SJCRH30 (cell line): ENCODE results near the gene LIG1. TPM values are rescaled to one million over a fixed set of nuclear protein-coding genes. Genes with fewer than 3 reads are reported as not detected.

Experiments used
- DNase-seq, 2 experiments: peaks; one replicate each; pipeline ENCODE4 v3.0.0-alpha.2; 2015 to 2020
- H3K27ac ChIP-seq: fragments of 250-450 bp; sonication (Bioruptor Pico); 2 replicates; pipeline ENCODE4 v1.5.1; 2020; ENCODE audit warnings: mild to moderate bottlenecking, moderate library complexity
- H3K27me3 ChIP-seq: fragments of 250-450 bp; sonication (Bioruptor Pico); 2 replicates; pipeline ENCODE4 v1.5.1; 2020; ENCODE audit warnings: mild to moderate bottlenecking, moderate library complexity
- H3K36me3 ChIP-seq: fragments of 250-450 bp; sonication (Bioruptor Pico); 2 replicates; pipeline ENCODE4 v1.5.1; 2020; ENCODE audit warnings: mild to moderate bottlenecking, moderate library complexity
- H3K4me1 ChIP-seq: fragments of 250-450 bp; sonication (Bioruptor Pico); 2 replicates; pipeline ENCODE4 v1.5.1; 2020; ENCODE audit warnings: mild to moderate bottlenecking, moderate library complexity
- H3K4me3 ChIP-seq: fragments of 250-450 bp; sonication (Bioruptor Pico); 2 replicates; pipeline ENCODE4 v1.5.1; 2020; ENCODE audit warnings: mild to moderate bottlenecking, moderate library complexity
- H3K9me3 ChIP-seq: fragments of 250-450 bp; sonication (Bioruptor Pico); replicated peaks from 2 replicates; pipeline ENCODE4 v1.5.1; 2020; ENCODE audit warnings: mild to moderate bottlenecking, moderate library complexity
- total RNA-seq: library from RNA; depleted of rRNA; stranded (reverse); fragments of >200 nt; shearing (Covaris generic); gene quantifications from 2 replicates; pipeline ENCODE4 v1.2.3, GENCODE V29; 2014; rRNA removed

The LIG1 gene
- total RNA-seq = 57.0 and 72.7 TPM in 2 replicates

DNA sequence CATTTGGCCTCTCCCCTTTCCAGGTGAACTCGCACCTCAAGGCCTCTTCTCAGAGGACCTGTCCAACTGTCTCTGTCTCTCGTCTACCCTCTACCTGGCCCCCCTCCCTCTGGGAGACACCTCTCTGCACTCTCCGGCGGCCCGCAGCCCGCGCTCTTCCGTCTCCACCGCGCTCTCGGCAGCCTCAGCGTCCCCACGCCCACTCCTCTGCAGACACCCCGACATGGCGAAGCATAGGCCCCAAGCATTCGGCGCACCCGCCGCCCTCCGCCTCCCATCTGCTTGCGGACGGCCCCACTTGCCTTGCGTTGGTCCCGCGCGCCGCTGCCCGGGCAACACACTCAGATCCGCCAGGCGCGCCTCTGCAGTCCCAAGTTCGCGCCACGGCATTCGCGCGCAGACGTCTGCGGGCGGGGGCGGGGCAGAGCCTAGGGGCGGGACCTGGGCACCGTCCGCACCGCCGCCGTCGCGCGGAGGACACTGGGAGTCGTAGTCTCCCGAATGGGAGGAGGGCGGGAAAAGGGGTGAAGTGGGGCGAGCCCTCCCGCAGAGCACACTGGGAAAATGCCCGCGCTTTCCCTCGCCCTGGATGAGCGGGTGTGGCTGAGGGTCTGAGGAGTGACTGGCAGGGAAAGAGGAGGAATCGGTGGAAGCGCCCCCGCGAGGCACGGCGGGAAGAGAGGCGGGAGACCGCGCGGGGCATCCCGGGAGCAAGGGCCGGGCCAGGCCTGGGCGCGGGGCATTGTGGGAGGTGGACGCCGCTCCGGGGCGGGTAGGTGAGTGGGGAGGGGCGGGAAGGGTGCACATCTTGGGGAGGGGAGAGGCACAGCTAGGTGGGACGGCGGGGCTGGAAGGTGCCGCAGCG, at the start of gene LIG1, which contains the start of gene ZSWIM9:
Gene LIG1, minus strand, starts transcription at position 406 of the 865 bp plus-strand sequence. CDS start 4,778 bp downstream, outside the sequence.
Gene ZSWIM9, plus strand, starts transcription at position 742 of the 865 bp plus-strand sequence. CDS start 1,123 bp downstream, outside the sequence.
- DNase-seq = peak; percentile 96
- H3K4me1 ChIP-seq = no peaks in the 10 kb centered on the region
- peak within 1 kb of the TSS; percentile 97 for H3K4me3 ChIP-seq
- H3K27ac ChIP-seq = peak within 1 kb of the TSS; percentile 93
- H3K27me3 ChIP-seq = no peaks in the 10 kb centered on the region
- H3K36me3 ChIP-seq = peaks cover 10% of the 10 kb centered on the region; the same call in 1 of the 2 replicates
- H3K9me3 ChIP-seq = no peaks in the 10 kb centered on the region

DNA sequence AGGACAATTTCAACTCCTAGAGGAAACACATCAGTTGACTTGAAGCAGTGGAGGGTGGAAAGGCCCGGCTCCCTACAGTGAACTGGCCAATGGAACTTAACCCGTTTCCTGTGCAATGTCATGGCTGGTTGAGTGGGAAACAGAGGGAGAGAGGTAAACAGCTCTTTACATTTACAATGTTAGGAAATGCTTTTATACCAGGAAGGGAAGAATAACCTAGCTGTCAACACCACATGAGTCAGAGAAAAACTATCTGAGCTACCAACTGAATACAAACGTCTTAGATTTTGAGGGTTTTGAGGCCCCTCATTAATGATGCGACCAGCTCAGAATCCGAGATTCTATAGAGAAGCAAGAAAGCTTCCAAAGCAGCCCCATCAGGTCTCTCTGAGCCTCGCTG, 48.9 kb upstream of the LIG1 start:
- H3K27ac ChIP-seq = no peak overlapping the region
- no peak overlapping the region for H3K4me3 ChIP-seq
- H3K4me1 ChIP-seq = no peaks in the 10 kb centered on the region
- H3K36me3 ChIP-seq = no peaks in the 10 kb centered on the region
- no peak for DNase-seq
- no peaks in the 10 kb centered on the region for H3K27me3 ChIP-seq
- no peaks in the 10 kb centered on the region for H3K9me3 ChIP-seq

DNA sequence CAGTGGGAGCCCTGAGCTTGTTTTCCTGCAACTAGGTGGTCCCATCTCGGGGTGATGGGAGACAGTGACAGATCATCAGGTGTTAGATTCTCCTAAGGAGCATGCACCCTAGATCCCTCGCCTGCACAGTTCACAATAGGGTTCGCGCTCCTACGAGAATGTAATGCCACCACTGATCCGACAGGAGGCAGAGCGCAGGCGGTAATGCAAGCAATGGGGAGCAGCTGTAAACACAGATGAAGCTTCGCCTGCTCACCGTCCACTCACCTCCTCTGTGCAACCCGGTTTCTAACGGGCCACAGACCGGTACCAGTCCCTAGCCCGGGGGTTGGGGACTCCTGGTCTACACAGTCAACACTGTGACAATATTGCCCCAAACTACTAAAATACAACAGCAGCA, 46.8 kb upstream of the LIG1 start:
- Histone ChIP-seq H3K4me1 (no peaks in the 10 kb centered on the region), H3K36me3 (no peaks in the 10 kb centered on the region), H3K27me3 (no peaks in the 10 kb centered on the region), H3K27ac (no peak overlapping the region), H3K4me3 (no peak overlapping the region), H3K9me3 (no peaks in the 10 kb centered on the region)
- DNase-seq = no peak

DNA sequence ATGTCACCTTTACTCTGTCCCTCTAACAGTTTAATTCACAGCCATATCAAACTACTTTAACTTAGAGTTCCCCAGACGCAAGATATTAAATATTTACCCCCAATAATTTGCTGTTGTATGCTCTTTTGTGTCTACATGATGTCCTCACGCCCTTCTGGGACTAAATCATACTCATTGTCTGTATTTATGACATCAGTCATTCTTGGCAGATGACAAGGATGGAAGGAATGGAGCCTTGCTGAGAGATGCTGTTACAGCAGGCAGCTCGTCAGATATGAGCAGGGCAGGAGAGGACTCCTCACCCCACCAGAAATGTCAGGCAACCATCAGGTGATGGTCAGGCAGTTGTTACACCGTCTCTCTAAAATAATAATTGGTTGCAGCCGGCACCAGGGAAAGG, 43.8 kb upstream of the LIG1 start:
- Histone ChIP-seq H3K27me3 (no peaks in the 10 kb centered on the region), H3K36me3 (no peaks in the 10 kb centered on the region; the same call in 1 of the 2 replicates), H3K27ac (no peak overlapping the region), H3K9me3 (no peaks in the 10 kb centered on the region), H3K4me1 (no peaks in the 10 kb centered on the region), H3K4me3 (no peak overlapping the region)
- DNase-seq = no peak

DNA sequence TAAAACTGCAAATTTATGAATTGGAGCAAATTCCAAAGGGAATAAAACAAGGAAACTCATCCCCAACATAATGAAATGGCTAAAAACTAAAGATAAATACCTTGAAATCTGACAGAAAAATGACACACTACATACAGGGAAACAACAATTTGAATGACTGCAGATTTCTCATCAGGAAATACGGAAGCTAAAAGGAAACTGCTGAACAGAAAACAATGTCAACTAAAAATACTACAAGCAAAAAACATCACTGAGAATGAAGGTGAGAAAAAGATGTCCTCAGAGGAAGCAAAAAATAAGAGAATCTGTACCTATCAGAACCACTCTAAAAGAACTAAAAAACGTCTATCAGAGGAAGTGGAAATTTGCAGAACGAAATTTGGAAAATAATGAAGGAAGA, 39.9 kb upstream of the LIG1 start:
- H3K27me3 ChIP-seq = no peaks in the 10 kb centered on the region
- H3K36me3 ChIP-seq = peaks cover 2% of the 10 kb centered on the region; the same call in 1 of the 2 replicates
- no peak overlapping the region for H3K4me3 ChIP-seq
- DNase-seq = no peak
- H3K4me1 ChIP-seq = no peaks in the 10 kb centered on the region
- no peaks in the 10 kb centered on the region for H3K9me3 ChIP-seq
- H3K27ac ChIP-seq = no peak overlapping the region

DNA sequence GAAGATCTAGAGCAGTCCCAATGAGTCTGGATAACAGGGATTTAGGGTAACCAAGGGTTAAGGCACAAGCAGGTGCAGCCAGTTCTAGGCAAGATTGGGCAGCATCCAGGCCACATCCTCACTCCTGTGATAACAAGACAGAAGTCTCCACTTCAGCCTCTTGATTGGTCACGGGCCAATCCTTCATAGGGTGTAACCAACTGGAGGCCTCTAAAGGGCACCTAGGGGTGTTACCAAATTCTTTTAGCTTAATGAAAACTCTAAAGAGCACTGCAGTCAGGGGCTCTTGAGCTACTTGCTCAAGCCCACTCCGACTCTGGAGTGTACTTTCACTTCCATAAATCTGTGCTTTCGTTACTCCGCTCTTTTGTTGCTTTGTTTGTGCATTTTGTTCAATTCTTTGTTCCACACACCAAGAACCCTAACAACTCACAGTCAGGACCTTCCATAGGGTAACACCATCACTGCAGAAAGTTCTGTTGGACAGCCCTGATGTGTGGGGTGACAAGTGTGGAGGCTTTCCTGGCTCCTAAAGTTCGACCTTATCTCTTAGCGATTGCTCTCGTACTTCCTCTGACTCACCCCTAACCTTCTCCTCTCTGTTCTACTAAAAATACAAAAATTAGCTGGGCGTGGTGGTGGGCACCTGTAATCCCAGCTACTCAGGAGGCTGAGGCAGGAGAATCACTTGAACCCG, 36.4 kb upstream of the LIG1 start:
- H3K36me3 ChIP-seq = peaks cover 2% of the 10 kb centered on the region; the same call in 1 of the 2 replicates
- H3K27ac ChIP-seq = no peak overlapping the region
- DNase-seq = peak; percentile 29 to 40

DNA sequence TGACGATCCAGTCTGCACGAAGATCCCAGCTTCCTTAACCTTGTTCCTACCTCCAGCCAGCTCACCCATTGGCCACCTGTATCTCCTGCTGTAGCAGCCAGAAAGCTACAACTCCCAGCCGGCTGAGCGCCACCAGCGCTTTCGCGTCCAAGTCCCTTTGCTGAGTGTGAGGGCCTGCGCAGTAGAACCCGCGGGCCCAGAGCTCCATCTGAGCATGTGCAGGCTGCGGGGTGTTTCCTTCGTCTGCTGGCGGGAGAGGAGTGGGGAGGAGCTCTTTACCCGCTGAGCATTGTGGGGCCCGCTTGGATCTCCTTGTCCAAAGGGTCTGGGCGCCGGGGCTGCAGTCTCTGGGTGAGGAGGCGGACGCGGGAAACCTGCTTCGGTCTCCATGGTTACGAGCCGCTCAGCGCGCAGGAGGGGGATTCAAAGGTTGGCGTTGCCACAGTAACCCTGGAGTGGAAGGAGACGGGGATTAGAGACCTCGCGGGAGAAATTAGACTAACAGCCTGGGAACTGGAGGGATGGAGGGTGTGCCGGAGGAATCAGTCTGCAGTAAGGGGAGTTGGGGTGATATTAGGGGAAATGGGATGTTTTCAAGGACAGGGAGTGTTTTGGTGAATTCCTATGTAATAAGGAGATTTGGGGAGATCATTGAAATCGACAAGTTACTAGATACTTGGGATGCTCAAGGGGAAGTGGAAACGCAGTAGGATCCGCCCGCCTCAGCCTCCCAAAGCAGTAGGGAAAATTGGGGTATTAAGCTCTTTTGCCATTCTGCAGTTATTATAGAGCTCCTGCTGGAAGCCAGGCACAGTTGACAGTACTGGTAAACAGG, 33.9 kb upstream of the LIG1 start:
- H3K27me3 ChIP-seq = no peaks in the 10 kb centered on the region
- no peaks in the 10 kb centered on the region for H3K9me3 ChIP-seq
- peak overlapping the region; percentile 64 for H3K4me3 ChIP-seq
- DNase-seq = peak; percentile 98
- H3K4me1 ChIP-seq = no peaks in the 10 kb centered on the region
- peak overlapping the region; percentile 17 for H3K27ac ChIP-seq
- peaks cover 2% of the 10 kb centered on the region; the same call in 1 of the 2 replicates for H3K36me3 ChIP-seq

More for the DNA sequence above, 36.4 kb upstream of the LIG1 start:
- H3K9me3 ChIP-seq = no peaks in the 10 kb centered on the region
- H3K4me1 ChIP-seq = no peaks in the 10 kb centered on the region
- H3K27me3 ChIP-seq = no peaks in the 10 kb centered on the region
- no peak overlapping the region for H3K4me3 ChIP-seq

DNA sequence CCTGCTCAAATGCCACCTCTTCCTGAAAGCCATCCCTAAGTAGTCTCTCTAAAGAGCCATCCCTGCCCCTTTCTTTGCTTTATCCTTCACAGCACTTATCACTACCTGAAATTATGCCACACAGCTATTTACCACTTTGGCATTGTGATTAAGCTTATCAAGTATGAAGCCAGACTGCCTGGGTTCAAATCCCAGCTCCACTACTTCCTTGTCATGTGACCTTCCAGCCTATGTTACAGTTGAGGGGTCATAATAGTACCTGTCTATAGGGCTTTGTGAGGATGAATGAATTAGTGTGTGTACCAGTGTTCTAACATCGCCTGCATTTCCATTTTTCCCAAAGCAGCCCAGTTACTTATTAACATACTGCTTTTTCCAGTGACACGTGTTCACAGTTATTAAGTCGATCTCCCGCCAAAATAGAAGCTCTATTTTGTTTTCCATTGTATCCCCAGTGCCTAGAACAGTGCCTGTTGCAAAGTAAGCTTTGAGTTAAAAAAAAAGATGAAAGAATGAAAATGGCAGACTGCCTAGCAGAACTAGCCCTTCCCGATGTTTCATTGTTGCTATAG, 33.2 kb upstream of the LIG1 start:
- Histone ChIP-seq H3K27ac (peak overlapping the region; percentile 7; the same call in 1 of the 2 replicates), H3K4me3 (peak overlapping the region; percentile 64), H3K4me1 (no peaks in the 10 kb centered on the region), H3K27me3 (no peaks in the 10 kb centered on the region), H3K36me3 (peaks cover 2% of the 10 kb centered on the region; the same call in 1 of the 2 replicates), H3K9me3 (no peaks in the 10 kb centered on the region)
- DNase-seq = no peak

DNA sequence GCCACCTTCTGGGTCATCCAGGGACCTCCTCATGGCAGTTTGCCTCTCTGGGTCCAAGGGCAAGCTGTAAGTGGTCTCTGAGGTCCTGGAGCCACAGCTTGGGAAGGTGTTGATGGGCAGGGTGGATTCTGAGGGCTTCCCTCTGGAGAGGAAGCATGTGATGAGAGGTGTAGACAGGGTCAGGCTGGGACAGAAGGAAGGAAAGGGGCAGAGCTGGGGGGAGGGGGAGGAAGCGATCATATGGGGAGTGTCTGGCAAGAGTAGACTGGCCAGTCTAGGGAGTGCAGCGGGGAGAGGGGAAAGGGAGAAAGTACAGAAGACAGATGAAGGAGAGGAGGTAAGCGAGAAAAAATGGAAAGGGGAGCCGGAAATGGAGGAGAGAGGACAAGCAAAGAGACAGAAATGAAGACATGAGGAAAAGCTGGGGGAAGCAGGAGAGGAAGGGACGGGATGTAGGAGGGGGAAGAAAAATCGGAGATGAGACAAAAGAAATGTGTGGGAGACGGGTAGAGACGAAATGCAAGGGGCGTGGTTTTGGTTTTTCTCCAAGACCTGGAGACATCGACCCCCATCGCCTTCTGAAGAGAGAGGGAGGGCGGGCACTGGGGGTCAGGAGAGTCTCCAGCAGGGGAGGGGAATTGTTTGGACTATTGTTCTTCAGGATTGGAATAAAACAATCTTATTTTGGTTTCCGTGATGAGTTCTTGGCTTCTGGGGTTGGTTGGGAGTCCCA, 27.0 kb upstream of the LIG1 start:
- DNase-seq = no peak
- no peaks in the 10 kb centered on the region for H3K4me1 ChIP-seq
- no peaks in the 10 kb centered on the region for H3K27me3 ChIP-seq
- H3K4me3 ChIP-seq = no peak overlapping the region
- no peaks in the 10 kb centered on the region for H3K9me3 ChIP-seq
- H3K36me3 ChIP-seq = no peaks in the 10 kb centered on the region
- no peak overlapping the region for H3K27ac ChIP-seq

DNA sequence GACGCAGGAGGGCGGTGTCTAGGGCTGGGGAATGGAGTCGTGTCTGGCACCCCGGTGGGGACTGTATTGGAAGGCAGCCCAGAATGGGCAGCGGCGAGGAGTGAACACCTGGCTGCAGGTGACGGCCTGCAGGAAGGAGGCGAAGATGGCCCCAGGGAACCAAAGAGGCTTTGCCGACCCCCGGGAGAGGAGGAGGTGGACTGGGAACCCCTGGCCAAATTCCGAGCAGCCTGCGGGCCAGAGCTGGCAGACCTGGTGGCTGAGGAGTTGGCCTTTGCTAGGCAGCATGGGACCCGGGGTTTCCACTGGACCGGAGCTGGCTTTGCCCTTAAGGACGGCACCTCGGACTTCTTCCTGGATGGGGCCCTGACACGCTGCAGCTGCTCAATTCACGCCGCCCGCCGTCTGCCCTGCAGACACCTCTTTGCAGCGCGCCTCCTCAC, 26.2 kb upstream of the LIG1 start:
- DNase-seq = no peak
- no peaks in the 10 kb centered on the region for H3K27me3 ChIP-seq
- no peak overlapping the region for H3K27ac ChIP-seq
- no peaks in the 10 kb centered on the region for H3K36me3 ChIP-seq
- H3K9me3 ChIP-seq = no peaks in the 10 kb centered on the region
- no peak overlapping the region for H3K4me3 ChIP-seq
- no peaks in the 10 kb centered on the region for H3K4me1 ChIP-seq

DNA sequence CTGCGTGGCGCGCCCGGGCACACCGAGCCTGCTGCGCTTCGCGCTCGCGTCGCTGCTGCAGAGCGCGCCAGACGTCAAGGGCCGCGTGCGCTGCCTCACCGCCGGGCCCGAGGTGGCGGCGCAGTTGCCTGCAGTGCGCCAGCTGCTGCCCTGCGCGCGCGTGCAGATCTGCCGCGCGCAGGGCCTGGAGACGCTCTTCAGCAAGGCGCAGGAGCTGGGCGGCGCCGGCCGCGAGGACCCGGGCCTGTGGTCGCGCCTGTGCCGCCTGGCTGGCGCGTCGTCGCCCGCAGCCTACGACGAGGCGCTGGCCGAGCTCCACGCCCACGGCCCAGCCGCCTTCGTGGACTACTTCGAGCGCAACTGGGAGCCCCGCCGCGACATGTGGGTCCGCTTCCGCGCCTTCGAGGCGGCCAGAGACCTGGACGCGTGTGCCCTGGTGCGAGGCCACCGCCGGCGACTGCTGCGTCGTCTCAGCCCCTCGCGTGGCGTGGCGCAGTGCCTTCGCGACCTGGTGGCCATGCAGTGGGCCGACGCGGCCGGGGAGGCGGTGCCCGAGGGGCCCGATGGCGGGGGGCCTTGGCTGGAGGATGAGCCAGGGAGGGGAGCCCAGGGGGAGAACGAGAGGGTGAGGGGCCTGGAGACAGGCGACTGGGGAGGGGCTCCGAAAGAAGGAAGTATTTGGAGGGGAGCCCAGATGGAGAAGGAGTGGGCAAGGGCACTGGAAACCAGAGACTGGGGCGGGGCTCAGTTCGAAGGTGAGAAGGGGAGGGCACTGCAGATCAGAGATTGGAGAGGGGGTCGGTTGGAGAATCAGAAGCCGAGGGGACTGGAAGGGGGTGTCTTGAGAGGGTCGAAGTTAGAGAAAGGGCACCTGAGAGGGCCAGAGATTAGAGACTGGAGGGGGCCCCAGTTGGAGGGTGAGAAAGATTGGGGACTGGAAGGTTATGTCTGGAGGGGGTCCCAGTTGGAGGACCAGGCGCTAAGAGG, 25.0 kb upstream of the LIG1 start:
- Histone ChIP-seq H3K4me1 (no peaks in the 10 kb centered on the region), H3K27me3 (no peaks in the 10 kb centered on the region), H3K27ac (no peak overlapping the region), H3K4me3 (no peak overlapping the region), H3K9me3 (no peaks in the 10 kb centered on the region), H3K36me3 (no peaks in the 10 kb centered on the region)
- DNase-seq = no peak

DNA sequence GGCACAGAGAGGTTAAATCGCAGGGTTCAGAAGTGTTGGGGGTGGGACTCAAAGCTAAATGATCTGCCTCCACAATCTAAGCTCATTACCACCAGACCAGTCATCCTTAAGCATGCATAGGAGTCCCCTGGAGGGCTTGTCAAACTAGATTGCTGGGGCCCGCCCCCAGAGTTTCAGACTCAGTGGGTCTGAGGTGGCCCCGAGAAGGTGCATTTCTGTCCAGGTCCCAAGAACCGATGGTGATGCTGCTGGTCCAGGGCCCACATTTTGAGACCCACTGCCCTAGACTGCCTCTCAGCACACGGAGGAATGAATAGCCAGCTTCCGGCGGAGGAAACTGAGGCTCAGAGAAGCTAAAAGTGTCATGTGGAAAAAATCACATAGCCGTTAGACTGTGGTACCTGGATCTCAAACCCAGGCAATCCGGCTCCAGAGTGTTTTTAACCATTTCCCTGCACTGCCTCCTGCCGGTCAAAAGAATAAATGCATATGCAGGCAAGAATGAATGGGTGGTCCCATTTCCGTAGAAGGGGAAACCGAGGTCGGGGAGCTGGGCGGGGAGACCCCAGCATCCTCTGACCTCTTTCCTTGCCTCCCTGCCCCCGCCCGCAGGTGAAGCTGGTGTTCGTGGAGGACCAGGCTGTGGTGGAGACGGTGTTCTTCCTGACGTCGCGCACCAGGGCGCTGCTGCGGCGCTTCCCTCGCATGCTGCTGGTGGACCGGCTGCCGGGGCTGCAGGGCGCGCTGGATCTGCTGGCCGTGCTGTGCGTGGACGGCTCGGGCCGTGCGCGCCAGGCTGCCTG, 24.1 kb upstream of the LIG1 start:
- Histone ChIP-seq H3K27me3 (no peaks in the 10 kb centered on the region), H3K4me1 (no peaks in the 10 kb centered on the region), H3K9me3 (no peaks in the 10 kb centered on the region), H3K4me3 (no peak overlapping the region), H3K27ac (no peak overlapping the region), H3K36me3 (no peaks in the 10 kb centered on the region; the same call in 1 of the 2 replicates)
- DNase-seq = no peak
